GM21619 (cell line): ENCODE results near the gene EEF1G.
"Not testable (repeated sequence)": the region's sequence is repeated elsewhere in the genome, so short reads cannot be mapped to it uniquely, and the experiment has no call there.

Experiments used
- ATAC-seq: cut with Tn5 transposase; IDR thresholded peaks from one replicate; pipeline ENCODE4 v1.9.1; 2021; ENCODE audit not compliant: unreplicated experiment

Gene EEF1G, protein sequence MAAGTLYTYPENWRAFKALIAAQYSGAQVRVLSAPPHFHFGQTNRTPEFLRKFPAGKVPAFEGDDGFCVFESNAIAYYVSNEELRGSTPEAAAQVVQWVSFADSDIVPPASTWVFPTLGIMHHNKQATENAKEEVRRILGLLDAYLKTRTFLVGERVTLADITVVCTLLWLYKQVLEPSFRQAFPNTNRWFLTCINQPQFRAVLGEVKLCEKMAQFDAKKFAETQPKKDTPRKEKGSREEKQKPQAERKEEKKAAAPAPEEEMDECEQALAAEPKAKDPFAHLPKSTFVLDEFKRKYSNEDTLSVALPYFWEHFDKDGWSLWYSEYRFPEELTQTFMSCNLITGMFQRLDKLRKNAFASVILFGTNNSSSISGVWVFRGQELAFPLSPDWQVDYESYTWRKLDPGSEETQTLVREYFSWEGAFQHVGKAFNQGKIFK

DNA sequence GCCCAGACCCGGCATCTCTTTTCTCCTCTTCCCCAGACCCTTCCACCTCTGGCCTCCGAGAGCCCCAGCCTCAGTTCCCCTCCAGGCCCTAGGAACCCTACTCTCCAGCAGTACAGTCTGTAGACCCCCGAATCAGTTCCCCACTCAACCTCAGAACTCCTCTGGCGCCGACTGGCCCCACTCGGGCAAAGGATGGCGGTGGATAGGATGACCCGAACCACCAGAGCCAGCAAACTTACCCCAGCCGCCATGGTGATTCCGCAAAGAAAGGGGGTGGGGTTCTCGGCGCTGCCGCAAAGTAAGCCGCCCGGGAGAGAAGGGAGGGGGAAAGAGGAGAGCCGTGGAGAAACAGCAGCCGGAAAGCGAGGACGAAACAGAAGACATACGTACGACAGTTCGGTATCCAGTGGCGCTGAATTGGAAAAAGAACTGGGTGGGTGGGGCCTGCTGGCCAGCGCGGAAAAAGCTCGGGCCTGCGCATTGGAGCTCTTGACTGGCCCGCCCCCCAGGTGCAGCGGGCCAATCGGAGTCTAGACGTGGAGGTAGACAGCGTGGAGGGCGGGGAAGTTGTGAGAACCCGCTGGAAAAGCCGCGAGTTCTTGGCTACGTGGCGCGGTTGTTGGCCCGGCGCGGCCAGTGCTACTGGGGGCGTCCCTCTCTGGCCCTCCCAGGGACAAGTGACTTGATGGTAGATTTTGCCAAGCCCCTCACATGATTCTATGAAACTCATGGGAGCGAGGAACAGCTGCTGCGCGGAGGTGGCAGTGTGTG is at the start of gene EEF1G:
Gene EEF1G, minus strand, starts transcription at position 300 of the 771 bp plus-strand sequence. Its CDS starts 49 bp downstream, at position 251.
- peak; percentile 82 for ATAC-seq

DNA sequence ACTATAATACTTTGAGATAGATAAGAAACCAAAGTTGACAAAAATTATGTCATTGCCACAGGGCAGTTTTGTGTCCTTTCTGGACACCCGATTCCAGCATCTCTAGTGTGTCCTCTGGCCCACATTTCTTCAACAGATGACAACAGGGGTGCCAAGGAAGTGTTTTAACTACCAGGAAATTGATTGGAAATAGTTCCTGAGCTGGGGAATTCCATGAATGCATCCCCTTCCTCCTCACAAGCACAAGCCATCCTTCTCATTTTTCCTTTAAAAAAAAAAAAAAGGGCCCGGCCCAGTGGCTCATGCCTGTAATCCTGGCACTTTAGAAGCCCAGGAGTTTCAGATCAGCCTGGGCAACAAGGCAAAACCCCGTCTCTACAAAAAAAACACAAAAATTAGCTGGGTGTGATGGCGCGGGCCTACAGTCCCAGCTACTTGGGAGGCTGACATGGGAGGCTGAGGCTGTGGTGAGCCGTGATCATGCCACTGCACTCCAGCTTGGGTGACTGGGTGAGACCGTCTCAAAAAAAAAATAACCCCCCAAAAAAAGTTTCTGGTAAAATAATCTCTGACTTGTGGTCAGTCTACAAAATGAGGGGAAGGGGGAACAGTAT is 48.9 kb upstream of the EEF1G start:
- ATAC-seq: no peak

- ATAC-seq: peak; percentile 94
These were observed 48.1 kb upstream of the EEF1G start, which contains the start of gene B3GAT3 for GRCh38 chr11:62621567-62622470. Gene B3GAT3, minus strand, starts transcription at chr11:62621986. Its CDS starts 39 bp downstream, at chr11:62621947.

- no peak for ATAC-seq
These were observed 47.4 kb upstream of the EEF1G start for GRCh38 chr11:62621027-62621566.

DNA sequence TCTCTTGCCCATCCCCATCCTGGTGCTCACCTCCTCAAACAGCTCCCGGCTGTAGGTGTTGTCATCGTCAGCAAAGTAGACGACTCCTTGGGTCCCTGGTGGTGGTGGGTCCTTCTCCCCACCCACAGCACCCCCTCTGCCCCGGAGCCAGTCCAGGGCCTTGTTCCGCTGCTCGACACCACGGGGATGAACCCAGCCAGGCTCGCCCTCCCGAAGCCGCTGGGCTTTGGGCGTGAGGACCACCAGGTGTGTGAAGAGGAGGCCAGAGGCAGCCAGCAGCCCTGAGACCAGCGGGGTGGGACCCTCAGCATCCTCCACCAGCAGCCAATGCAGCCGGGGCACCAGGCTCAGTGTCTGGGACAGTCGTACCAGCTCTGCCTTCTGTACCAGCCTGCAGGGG is 43.3 kb upstream of the EEF1G start:
- ATAC-seq: not testable (repeated sequence)

GRCh38 chr11:62615521-62615920 is 41.8 kb upstream of the EEF1G start:
- ATAC-seq: no peak

DNA sequence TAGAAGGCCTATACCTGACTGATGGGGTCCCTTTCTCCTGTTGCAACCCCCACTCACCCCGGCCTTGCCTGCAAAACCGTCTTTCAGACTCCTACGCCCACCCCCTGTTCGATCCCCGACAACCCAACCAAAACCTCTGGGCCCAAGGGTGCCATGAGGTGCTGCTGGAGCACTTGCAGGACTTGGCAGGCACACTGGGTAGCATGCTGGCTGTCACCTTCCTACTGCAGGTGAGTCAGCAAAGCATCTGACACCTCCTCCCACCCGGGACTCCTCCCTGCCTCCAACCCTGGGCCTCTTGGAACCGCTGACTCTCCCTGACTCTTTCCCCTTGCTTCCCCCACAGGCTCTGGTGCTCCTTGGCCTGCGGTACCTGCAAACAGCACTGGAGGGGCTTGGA is 40.6 kb upstream of the EEF1G start:
- ATAC-seq: no peak

DNA sequence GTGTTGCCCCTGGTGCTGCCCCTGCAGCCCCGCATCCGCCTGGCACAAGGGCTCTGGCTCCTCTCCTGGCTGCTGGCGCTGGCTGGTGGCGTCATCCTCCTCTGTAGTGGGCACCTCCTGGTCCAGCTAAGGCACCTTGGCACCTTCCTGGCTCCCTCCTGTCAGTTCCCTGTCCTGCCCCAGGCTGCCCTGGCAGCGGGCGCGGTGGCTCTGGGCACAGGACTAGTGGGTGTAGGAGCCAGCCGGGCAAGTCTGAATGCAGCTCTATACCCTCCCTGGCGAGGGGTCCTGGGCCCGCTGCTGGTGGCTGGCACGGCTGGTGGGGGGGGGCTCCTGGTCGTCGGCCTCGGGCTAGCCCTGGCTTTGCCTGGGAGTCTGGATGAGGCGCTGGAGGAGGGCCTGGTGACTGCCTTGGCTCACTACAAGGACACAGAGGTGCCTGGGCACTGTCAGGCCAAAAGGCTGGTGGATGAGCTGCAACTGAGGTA is 39.6 kb upstream of the EEF1G start:
- ATAC-seq: no peak

DNA sequence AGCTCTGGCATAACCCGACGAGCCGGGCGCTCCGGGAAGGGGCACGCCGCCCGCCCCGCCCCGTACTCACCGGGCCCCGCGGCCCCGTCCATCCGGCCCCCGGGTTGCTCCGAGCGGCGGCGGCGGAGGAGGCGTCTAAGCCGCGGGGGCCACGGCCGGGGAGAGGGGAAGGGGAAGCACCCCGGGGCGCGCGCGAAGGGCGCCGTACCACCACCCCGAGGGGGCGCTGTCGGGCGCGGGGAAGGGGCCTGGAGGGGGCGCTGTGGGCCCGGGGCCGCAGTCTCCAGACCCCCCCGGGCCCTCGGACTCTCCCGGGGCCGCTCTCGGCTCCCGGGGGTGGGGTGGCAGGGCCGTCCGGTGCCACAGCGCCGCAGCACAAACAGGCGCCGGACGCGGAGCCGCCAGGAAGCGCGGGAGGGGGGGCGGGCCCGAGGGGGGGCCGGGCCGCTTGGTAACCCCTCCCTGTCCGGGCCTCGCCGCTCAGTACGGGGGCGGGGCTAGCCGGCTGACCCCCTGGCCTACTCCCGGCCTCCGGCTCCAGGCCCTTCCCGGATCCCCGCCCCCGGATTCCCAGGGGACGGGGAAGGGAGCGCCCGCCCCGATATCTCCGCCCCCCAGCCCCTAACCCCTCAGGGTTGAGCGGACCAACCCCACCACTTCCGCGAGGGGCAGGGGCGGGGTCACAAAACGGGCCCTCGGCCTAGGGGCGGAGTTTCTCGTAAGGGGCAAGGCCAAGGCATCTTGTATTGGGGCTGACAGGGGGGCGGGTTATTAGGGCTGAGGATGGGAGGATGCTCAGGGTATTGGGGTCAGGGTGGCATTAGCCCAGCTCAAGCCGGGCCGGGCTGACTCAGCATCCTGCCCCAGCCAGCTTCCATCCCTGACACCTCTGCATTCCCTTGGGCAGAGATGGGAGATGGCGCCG is 38.9 kb upstream of the EEF1G start, which contains the start of the genes EML3 and ROM1:
Gene EML3, minus strand, starts transcription at position 410 of the 925 bp plus-strand sequence. Its CDS starts 318 bp downstream, at position 92.
Gene ROM1, plus strand, starts transcription at position 892 of the 925 bp plus-strand sequence. Its CDS starts 25 bp downstream, at position 917.
- peak; percentile 71 for ATAC-seq

GRCh38 chr11:62611705-62612365 is 38.1 kb upstream of the EEF1G start:
- peak; percentile 19 for ATAC-seq

- ATAC-seq: no peak
These were observed 37.4 kb upstream of the EEF1G start for GRCh38 chr11:62610814-62611704.

DNA sequence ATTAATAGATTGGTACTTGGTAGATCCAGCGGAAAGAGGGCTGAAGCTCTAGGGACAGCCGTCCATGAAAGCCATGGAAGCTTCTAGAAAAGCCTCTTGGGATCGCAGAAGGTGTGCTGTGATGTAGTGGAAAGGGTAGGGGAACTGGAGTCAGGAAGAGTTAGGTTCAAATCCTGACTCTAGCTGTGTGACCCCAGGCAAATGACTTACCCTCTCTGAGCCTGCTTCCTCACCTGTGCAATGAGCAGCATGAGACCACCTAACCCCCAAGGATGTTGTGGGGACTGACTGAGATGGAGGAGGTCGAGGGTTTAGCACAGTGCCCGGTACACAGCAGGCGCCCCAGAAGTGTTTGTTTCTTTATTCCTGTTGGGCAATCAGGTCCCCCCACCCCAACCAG is 36.7 kb upstream of the EEF1G start:
- no peak for ATAC-seq

- ATAC-seq: no peak
These were observed 35.1 kb upstream of the EEF1G start for GRCh38 chr11:62608776-62609175.

DNA sequence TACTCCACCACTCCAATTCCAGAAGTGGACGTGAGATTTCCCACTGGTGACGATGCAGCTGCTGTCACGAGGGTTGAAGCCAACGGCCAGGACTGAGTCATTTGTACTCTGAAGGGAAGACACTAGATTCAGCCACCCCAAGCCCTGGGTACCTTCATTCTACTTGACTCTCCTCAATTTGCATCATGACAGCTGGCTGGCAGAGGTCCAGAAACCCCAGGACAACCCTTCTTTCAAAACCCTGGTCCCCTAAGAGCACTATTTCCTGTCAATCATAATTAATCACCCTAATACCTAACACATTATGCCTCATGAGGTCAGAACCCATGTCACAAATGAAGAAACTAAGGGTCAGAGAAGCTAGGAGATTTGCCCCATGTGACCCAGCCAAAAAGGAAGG is 34.0 kb upstream of the EEF1G start:
- ATAC-seq: no peak

- ATAC-seq: no peak
These were observed 32.2 kb upstream of the EEF1G start for GRCh38 chr11:62605902-62606301.

DNA sequence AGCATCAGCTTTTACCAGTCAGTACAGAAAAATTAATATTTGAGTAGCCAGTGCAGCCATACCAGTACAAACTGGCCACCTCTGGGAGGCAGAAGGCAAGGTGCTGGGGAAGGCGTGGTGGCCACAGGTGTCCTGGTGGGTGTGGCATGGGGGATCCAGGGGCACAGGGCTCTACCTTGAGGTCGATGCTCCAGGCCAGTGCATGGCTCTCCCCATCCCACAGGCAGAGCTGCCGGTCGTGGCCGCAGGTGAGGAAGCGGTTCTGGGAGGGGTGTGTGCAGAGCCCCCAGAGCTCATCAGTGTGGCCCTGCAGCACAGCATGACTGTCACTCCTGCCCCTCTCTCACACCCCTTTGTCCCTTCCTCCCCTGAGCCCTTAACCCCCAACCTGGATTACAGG is 31.8 kb upstream of the EEF1G start:
- no peak for ATAC-seq

DNA sequence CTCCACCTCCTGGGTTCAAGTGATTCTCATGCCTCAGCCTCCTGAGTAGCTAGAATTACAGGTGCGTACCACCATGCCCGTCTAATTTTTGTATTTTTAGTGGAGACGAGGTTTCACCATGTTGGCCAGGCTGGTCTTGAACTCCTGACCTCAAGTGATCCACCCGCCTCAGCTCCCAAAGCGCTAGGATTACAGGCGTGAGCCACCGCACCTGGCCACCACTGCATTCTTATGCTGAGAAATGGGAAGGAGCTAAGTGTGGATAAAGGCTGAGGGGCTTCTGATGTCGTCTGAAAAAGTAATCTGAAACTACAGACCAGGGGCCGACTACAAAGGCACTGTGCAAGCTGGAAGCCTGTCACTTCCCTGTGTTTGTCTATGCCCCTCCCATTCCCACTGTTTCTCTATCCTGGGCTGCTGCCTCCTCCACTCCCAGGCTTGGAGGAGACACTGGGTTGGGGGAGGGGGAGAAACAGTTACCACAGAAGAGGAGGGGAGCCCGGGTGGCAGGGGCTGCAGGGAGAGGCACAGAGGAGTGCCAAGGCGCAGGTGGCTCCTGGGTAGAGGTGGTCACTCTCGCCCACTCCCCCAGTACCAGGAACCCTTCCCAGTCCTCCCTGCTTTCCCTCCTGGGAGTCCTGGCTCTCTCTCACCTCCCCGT is 30.9 kb upstream of the EEF1G start:
- ATAC-seq: no peak
